NK-92 (cell line): ENCODE data around the gene ILDR2.

ENCODE experiments used
- DNase-seq: peaks from one replicate; lab custom pipeline; 2025; ENCODE audit not compliant: unreplicated experiment; lab: John Stamatoyannopoulos, UW

ILDR2 gene, protein sequence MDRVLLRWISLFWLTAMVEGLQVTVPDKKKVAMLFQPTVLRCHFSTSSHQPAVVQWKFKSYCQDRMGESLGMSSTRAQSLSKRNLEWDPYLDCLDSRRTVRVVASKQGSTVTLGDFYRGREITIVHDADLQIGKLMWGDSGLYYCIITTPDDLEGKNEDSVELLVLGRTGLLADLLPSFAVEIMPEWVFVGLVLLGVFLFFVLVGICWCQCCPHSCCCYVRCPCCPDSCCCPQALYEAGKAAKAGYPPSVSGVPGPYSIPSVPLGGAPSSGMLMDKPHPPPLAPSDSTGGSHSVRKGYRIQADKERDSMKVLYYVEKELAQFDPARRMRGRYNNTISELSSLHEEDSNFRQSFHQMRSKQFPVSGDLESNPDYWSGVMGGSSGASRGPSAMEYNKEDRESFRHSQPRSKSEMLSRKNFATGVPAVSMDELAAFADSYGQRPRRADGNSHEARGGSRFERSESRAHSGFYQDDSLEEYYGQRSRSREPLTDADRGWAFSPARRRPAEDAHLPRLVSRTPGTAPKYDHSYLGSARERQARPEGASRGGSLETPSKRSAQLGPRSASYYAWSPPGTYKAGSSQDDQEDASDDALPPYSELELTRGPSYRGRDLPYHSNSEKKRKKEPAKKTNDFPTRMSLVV

DNA sequence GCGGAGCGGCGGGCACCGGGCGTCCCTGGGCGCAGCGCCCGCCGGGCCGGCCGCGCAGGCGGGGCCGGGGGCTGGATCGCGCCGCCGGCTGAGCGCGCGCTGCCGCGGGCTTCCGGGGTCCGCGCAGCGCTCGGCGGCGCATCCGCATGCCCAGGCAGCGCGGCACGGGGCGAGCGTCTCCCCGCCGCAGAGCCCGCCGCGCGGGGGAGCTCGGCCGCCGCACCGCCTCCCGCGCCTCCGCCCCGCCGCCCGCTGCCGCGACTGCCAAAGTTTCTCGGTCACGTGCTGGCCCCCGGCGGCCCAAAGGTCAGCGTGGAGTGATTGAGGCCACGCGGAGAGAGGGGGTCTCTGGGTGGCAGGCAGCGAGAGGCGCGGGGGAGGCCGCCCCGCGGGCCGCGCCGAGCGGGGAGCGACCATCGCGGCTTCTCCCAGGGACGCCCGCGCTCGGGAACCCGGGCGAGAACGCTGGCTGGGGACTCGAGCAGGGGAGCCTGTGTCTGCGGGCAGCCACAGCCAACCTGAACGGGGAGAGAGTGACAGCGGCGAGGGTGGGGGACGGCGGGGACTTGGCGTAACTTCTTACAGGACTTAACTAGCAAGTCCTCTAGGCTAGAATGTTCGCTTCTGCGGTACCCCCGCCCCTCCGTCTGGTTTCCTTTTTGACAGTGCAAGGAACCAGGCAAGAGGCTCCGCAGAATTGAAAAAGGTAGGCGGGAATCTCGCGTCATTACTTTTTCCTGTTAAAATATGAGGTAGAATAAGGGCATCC is at the start of gene ILDR2:
Gene ILDR2 (minus strand): TSS at position 180 of the 769 bp plus-strand sequence. CDS start 272 bp downstream, outside the sequence.
- no peak for DNase-seq

GRCh38 chr1:167022384-167022783 is 47.0 kb upstream of the ILDR2 start:
- no peak for DNase-seq

DNA sequence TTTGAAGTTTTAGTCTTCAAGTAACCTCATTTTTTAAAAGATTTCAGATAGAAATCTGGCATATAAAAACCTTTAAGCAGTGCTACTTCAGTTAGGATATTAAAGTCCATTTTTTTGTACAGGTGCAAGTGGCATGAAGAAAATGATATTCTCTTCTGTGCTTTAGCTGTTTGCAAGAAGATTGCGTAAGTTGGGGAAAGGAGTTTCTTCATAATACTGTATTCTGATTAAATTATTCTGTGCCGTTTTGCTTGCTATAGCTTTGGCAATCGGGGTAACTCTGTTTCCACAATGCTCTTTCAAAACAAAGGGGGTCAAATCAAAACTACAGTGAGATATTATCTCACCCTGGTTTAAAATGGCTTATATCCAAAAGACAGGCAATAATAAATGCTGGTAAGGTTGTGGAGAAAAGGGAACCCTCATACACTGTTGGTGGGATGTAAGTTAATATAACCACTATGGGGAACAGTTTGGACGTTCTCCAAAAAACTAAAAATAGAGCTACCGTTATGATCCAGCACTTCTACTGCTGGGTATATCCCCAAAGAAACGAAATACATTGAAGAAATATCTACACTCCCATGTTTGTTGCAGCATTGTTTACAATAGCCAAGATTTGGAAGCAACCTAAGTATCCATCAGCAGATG is 40.9 kb upstream of the ILDR2 start:
- DNase-seq: no peak

DNA sequence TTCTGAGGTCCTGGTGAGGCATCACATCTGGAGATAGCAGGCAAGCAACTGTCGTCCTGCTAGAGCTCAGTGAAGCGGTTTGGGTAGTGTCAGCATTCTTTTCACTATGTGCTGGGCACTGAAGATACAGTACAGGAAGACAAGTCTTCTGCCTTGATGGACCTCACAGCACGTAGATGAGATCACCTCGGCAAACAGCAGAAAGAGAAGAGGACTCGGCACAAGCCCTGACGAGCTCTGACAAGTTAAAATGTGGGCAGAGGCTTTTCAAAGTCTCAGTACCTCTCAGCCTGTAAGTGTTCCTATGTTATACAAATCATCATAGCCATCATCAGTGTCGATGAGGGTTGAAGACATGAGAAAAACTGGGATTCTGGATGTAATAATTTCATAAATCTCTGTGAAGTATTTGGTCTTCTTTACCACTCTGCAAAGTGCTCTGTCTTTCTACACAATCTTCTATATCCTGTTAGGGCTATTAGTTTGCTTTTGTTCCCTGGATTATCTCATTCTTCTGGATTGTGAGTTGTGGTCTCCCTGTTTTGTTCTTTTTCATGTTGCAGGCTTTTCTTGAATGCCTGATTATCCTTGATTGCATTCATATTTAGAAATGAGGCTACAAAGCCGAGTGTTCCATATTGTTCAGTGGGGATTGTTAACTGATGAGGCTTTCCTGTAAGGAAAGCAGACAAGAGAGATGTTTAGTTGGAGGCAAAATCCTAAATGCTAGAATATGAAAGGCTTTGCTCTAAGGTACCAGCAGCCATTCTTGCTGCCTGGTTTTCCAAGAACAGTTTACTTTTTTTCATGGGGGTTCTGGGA is 38.0 kb upstream of the ILDR2 start:
- no peak for DNase-seq

DNA sequence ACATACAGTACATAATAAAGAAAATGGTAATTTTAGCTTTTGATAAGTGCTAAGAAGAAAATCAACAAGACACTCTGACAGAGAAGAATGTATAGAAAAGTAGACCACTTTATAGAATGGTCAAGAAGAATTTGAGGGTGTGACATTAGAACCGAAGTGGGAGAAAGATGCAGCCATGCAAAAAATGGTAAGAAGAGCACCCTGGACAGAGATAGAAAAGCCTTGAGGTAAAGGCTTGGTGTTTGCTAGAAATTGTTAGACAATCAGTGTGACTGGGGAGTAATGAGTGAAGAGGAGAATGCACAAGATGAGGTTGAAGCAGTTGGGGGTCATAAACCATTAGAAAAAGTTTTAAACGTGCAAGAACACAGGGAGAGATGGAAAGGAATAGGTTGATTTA is 37.2 kb upstream of the ILDR2 start:
- no peak for DNase-seq

DNA sequence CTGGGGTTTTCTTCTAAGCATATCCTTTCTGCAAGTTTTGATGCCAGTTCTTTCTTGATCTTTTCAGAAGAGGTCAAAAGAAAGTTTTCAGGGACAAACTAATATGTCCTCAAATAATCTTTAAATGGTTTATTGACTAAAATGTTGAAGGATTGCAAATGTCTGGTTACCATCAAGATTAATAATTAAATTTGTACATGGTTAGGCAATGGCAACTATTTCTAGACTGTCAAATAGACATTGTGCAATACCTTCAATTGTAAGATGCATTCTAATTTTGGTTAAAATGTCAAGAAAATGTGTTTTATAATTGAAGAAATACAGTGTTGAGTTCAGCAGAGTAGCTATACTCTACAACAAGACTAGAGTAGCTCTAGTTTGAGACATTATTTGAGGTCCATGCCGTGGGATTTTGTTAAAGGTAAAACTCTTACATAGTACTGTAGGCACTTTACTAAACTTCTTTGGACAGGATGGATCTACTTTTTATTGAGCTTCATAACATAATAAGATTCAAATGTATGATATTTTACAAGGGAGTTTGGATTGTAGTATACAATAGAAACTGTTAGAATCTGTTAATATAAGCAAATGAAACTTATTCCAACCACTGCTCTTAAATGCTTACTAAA is 36.3 kb upstream of the ILDR2 start:
- no peak for DNase-seq

DNA sequence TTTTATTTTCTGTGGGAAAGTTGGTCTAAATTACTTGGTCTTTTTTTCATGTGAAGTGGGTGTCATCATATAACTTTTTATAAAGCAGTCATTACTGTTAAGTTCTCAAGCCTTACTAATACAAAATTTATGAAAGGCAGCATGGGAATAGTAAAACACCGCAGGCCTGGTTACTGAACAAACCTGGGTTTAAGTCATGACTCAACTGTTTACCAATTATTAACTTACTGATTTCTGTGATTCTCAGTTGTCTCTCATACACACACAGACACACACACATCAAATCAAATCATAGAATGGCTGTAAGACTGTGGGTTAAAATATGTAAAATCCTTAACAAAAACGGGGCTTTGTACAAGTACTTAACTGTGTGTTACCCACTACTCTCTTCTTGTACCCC is 28.4 kb upstream of the ILDR2 start:
- DNase-seq: no peak

DNA sequence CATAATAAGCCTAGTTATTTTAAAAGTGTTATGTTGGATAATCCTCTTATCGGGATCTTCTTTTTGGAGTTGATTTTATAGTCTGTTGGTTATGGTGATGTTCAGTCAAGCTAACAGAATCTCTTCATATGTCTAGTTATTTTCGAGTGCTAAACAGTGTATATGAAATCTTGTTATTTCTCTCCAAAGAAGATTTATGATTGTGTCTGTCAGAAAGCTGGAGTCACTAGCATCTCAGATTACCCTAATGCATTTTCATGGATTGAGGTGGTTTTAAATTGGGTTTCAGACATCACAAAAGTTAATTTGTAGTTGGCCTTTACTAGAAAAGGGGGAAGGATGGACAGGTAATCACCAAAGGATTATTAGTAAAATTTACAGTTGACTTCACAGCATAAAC is 27.0 kb upstream of the ILDR2 start:
- no peak for DNase-seq

GRCh38 chr1:167000546-167000945 is 25.2 kb upstream of the ILDR2 start:
- no peak for DNase-seq

DNA sequence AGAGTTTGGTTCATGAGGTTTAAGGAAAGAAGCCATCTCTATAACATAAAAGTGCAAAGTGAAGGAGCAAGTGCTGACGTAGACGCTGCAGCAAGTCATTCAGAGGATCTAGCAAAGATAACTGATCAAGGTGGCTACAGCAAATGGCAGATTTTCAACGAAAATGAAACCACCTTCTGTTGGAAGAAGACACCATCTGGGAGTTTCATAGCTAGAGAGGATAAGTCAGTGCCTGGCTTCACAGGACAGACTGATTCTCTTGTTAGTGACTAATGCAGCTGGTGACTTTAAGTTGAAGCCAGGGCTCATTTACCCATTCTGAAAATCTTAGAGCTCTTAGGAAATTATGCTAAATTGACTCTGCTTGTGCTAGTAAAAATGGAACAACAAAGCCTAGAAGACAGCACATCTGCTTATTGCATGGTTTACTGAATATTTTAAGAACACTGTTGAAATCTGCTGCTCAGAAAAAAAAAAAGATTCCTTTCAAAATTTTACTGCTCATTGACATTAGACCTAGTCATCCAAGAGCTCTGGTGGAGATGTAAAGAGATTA is 24.2 kb upstream of the ILDR2 start:
- no peak for DNase-seq

DNA sequence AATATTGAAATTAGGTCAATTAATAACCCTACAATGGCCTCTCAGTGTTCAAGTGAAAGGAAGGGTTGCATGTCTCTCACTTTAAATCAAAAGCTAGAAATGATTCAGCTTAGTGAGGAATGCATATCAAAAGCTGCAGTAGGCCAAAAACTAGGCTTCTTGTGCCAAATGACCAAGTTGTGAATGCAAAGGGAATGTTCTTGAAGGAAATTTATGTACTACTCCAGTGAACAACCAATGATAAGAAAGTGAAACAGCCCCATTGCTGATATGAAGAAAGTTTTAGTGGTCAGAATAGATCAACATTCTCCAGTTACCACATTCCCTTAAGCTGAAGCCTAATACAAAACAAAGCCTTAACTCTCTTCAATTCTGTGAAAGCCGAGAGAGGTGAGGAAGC is 23.7 kb upstream of the ILDR2 start:
- DNase-seq: no peak

DNA sequence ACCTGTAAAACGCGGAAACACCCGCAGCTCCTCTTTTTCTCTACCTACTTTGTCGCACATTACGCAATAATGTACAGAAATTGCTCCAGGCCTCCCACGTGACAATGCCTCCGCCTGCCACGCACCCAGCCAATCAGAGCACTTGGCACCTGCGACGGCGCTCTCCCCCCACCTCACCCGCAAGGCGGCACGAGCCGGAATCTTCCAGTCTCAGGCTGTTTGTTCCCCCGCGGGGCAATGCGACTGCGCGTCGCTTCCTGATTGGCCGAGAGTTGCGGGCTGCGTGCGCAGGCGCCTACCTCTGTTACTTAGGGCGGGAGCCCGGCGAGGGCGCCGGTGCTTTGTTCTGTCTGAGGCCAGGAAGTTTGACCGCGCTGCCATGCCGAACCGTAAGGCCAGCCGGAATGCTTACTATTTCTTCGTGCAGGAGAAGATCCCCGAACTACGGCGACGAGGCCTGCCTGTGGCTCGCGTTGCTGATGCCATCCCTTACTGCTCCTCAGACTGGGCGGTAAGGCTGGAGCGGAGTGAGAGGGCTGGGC is 13.7 kb upstream of the ILDR2 start, which contains the start of gene MAEL:
Gene MAEL (plus strand): TSS at position 307 of the 542 bp plus-strand sequence. CDS start 73 bp downstream, at position 380.
- no peak for DNase-seq

GRCh38 chr1:166981589-166981988 is 6.2 kb upstream of the ILDR2 start:
- DNase-seq: no peak

DNA sequence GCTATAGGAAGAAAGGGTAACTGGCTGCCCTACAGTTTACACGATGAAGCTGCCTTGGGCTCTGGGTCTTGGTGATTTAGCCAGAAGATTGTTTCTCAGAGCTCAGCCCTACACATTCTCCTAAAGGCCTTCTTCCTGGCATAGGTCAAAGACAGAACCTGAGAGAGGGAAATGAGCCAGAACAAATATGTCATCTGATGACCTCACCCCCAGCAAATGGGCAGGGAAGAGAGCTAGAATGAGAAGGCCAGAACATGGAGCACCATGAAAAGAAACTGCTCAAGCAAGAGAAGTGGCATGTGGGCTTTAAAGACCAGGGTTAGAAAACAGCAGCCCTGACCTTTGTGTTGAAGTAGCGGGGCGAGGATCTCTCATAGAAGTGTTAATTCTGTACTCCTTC is 5.5 kb upstream of the ILDR2 start:
- DNase-seq: no peak

GRCh38 chr1:166980383-166980782 is 5.0 kb upstream of the ILDR2 start:
- DNase-seq: no peak

DNA sequence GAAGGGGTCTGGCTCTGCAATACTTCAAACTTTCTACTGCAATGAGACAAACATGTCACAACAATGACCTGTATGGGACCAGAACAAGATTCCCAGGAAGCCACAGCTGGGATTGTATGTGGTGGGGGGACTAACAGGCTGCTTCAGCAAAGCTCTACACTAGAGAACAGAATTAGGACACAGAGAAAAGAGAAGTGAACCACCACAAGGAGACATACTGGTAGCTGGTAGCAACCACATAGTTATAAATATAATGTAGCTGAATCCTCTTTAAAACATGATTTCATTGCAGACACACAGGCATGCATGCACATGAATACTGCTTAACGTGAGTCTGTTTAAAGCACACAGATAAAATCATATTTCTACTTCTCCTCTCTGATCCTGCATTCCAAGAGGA is 3.5 kb upstream of the ILDR2 start:
- DNase-seq: no peak

- DNase-seq: no peak
Observed at GRCh38 chr1:166977951-166978350, 2.6 kb upstream of the ILDR2 start.

GRCh38 chr1:166974647-166975345 is 544 bp downstream of the ILDR2 start:
- DNase-seq: no peak

GRCh38 chr1:166972826-166973225 is 2.5 kb downstream of the ILDR2 start:
- DNase-seq: no peak
